ENCODE data around the gene TNRC18.
"Not testable (repeated sequence)": the region's sequence is repeated elsewhere in the genome, so short reads cannot be mapped to it uniquely, and the experiment has no call there.

- not testable (repeated sequence) for TF ChIP-seq EZH2 (IDR thresholded peaks at IDR 0.05; ENCODE audit: borderline replicate concordance, low read length); CTCF (IDR thresholded peaks at IDR 0.05; ENCODE audit: low read length)
Measured at GRCh38 chr7:5287373-5287772, 136.3 kb downstream of the TNRC18 start.
